GM18505 (cell line): Measurements from ENCODE around the gene STARD8.
A peak's percentile ranks its signal among the peaks of the same experiment; 100 is the strongest.
"Not testable (repeated sequence)": the region's sequence is repeated elsewhere in the genome, so short reads cannot be mapped to it uniquely, and the experiment has no call there.

ENCODE experiments used
- ATAC-seq: cut with Tn5 transposase; IDR thresholded peaks from one replicate; pipeline ENCODE4 v1.9.1; 2021; ENCODE audit not compliant: unreplicated experiment
- POLR2A ChIP-seq: IDR thresholded peaks from 4 replicates; pipeline ENCODE4 v1.6.1; 2011; ENCODE audit warnings: borderline replicate concordance; ENCODE audit not compliant: insufficient read depth, insufficient read length; ENCODE audit errors: extremely low read depth

Gene STARD8

DNA sequence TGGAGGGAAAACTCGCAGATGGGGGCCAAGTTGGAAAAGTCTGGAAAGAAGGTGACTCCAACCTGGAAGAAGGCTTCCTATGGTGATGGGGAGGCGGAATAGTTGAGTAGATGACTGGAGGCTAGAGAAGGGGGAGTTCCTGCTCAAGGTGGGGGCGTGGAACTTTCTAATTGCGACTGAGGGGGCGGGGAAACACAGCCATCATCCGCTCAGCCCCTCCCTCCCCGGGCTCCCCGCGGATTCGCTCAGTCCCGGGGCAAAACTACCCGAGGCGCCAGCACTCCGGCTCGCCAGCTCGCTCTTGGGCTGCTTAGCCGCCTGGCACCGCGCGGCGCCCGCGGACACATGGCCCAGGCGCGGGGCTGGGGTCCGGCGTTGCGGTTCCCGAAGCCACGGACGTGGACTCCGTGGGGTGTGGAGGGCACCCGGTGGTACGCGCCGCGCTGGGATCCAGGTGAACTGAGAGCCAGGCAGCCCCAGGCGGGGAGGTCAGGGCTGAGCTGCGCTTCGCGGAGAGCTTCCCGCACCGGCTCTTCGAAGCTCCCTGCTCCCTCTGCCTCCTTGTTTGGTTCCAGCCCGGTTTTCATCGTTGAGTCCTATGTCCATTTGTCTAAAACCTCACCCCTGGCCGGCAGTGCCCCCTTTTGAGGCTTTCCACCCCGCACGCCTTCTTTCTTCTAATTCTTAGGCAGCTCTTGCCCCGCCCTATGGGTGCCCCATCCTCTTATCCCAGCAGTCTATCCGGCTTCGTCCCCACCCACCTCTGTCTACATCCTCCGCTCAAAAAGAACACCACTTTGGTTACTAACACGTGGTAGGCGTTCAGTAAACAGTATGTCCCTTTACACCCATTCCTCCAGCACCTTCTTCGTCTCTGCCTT, 38.9 kb downstream of the STARD8 start:
- no peak for TF ChIP-seq POLR2A

DNA sequence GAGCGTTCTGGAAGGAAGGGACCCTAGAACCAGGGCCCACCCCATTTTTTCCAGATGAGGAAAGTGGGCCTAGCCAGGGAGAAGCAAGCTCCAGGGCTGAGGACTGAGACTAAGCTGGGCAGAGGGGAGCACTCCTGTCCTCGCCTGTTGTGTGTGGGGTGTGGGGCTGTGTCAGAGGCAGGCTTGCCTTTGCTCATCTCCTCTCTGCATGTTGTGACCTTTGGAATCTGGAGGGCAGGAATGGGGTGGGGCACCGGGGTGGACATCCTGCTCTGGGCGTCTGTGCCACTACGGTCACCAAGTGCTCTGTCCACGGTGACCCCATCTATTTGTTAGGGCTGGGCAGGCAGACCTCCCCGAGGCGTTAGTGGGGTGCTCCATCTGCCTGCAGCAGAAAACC, 41.5 kb downstream of the STARD8 start:
- ATAC-seq = not testable (repeated sequence)

More for the DNA sequence above, 38.9 kb downstream of the STARD8 start:
- ATAC-seq = no peak

DNA sequence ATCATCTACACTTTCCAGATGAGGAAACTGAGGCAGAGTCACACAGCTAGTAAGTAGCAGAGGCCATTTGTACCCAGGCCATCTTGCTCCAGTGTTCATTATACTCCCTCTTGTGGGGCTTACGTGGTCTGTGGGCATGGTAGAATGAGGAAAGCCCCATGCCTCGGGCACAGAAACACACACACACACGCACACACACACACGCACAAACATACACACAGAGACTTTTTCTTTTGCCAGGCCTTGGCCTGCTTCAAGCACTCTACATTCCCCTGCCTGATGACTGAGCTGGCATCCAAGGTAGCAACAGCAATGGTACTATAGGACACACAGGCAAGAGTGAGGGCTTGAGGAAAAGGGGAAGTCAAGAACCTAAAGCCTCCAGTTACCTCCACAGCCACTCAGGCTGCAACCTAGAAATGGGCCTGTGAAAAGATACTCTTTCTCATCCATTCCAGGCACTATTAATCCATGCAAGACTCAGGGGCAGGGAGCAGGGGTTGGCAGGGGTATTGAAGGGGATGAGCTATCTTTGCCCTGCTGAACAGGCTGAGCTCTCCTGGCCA, 43.6 kb downstream of the STARD8 start:
- ATAC-seq = no peak
- TF ChIP-seq POLR2A = no peak

DNA sequence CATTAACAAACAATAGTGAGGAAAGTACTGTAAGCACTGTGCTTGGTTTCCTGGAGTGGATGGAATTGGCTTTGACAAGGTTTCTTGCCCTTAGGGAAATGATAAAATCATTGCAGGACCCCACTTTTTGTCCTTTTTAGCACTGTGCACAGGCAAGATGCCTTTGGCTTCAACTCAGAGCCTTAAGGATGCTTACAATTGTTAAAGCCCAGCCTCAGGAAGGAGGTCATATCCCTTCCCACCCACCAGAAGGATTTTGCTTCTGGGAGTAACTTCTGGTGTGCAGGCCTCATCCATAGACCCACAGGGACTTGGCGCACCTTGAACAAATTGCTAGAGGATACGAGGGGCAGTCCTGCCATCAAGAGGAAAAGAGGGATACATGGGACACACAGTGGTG, 44.5 kb downstream of the STARD8 start:
- no peak for ATAC-seq
- no peak for TF ChIP-seq POLR2A

DNA sequence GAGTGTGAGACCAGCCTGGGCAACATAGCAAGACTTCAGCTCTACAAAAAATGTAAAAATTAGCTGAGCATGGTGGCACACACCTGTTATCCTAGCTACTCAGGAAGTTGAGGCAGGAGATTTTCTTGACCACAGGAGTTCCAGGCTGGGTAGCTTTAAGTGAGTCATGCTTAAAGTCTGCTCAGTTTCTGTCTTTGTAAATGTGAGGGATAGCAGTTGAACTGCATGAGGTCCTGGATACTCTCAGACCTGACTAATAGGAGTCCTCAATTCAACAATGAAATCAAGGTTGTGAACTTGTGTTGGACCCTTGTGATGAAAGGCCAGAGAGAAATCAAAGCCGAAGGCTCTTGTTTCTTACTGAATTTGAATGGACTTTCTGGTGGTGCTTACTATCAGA, 45.2 kb downstream of the STARD8 start:
- no peak for TF ChIP-seq POLR2A
- ATAC-seq = no peak

DNA sequence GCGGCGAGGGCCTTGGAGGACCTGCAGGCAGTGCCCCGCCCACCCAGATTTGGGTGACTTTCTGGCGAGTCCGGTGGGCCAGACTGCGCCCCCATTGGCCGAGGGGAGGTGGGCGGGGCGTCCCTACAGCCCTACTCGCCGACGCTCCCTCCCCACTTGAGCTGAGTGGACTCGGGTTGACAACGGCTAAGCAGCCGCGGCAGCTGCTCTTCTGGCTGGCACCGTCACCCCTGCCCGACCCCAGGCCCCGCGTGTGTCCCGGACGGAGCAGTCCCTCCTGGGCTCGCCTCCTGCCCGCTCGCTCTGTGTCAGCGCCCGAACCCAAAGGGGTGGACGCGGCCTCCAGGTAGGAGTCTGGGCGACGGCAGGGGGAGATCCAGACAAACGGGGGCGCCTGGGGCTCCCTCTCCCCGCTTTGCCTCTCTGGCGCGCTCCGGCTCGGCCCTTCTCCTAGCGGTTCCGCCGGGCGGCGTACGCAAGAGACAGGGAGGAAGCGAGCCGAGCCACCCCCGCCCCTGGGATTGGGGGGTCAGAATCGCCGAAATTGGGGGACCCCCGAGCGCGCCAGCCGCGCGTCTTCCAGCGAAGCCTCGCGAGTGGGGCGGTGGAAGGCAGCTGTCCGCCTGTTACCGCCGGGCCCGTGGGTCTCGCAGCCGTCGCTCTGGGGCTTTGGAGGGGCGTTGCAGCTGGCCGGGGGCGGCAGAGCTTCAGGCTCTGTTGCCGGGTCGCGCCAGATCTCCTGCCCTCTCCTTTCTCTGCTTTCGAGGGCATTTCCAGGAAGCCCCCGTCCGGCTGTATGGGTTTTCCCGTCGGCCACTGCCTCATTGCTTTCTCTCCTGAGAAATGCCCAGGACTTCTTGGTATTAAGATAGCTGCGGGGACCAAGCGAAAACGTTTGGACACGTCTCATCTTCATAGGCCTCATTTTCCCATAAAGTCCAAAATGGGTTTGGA, 46.3 kb downstream of the STARD8 start:
- TF ChIP-seq POLR2A = no peak

DNA sequence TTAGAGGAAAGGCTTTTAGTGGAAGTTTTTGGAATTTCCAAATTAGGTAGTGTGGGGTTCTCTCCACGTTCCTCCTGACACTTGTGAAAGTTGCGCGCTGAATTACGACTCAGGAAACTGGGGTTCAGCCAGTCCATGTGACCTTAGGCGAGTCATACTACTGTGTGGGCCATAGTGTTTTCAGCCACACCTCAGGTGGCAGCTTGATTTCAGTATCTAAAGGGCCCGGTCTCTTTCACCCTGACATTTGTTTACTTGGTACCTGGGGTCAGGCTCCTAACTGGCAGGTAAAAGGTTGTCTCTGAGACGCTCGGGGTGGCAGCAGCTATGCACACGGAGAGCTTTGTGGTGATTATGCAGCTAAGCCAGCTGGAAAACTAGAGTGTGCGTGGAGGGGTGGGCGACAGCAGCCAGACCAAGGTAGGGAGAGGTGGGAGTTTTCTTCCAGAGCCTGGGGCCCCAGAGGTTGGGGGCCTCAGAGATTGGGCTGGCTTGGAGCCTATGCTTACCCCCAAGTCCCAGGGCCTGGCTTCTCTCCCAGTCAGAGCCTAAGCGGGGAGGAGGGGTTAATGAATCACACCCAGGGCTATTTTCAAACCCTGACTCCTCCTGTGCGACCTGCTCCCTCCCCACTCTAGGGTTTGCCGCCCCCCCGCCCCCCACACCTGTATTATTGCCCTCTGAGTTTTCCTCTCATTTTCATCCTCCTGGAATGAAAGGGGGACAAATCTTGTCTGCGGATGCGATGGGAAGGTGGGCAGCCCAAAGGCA, 47.2 kb downstream of the STARD8 start:
- no peak for TF ChIP-seq POLR2A
- ATAC-seq = no peak

More for the DNA sequence above, 46.3 kb downstream of the STARD8 start:
- peak; percentile 45 for ATAC-seq

DNA sequence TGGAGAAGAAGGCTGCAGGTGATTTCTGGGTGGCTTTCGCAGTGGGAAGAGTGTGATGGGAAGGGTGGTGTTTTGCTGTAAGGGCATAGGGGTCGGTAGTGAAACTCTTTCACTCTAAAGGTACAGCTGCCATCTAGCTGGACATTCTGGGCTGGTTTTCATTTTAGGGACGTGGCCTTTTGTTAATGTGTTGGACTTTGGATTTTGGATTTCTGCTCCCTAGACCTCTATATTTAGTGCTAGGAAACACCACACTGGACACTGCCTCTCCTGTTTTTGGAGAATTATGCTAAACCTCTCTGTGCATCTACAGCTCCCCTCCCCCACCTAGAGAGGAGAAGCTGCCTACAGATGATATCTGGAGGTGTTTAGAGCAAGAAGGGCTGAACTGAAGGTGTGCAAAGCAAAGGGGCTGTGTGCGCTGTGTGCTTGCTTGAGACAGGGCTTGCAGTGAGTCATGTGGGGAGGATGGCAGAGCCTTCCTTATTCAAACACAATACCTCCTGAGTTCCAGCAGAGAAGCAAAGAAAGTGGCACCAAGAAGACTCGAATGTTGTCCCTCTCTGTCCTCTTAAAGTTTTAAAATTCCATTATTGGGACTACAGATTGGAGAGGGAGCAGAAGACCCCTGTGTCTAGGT, 47.9 kb downstream of the STARD8 start:
- no peak for TF ChIP-seq POLR2A
- no peak for ATAC-seq

DNA sequence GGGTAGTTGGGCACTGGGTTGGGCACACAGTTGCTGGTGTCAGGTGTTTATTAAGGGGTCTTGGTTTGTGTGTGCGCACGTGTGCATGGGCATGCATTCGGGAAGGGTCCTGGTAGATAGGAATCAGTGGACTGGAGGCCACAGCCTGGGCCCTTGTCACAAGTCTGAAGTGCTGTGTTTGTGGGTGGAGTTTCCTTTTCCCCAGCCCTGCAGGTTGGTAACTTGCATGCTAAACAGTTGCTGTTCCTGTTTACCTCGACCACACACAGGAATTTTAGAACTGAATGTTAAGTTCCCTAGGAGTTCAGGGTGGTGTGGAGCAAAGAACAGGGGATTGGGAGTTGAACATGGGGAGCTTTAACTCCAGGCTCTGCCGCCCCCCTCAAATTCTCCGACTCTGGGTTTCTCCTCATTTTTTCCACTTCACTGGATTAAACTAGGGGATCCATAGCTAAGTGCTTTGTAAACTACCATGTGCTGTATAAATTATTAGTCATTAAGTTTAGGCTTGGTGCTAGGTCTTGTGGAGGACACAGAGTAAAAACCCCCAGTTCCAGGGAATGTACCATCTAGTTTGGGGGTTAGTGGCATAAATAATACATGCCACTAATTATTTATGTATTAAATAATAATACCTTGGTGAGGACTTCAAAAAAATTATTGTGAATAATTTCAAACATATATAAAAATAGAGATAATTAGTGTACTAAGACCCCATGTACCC, 49.0 kb downstream of the STARD8 start:
- no peak for TF ChIP-seq POLR2A
- ATAC-seq = no peak

DNA sequence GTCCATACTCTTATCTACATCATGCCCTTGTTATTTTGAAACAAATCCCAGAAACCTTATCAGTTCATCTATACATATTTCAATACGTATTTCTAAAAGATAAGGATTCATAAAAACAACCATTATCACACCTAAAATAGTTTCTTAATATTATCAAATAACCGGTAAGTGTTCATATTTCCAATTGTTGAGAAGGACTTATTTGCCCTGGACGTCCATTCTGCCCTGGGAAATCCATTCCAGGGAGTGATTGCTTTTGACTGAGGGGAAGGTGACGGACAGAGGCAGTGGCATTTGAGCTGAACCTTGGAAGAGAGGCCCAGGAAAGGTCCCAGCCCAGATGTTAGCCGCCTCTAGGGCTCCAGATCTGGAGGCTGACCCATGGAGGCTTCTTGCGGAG, 49.6 kb downstream of the STARD8 start:
- no peak for TF ChIP-seq POLR2A
- no peak for ATAC-seq

DNA sequence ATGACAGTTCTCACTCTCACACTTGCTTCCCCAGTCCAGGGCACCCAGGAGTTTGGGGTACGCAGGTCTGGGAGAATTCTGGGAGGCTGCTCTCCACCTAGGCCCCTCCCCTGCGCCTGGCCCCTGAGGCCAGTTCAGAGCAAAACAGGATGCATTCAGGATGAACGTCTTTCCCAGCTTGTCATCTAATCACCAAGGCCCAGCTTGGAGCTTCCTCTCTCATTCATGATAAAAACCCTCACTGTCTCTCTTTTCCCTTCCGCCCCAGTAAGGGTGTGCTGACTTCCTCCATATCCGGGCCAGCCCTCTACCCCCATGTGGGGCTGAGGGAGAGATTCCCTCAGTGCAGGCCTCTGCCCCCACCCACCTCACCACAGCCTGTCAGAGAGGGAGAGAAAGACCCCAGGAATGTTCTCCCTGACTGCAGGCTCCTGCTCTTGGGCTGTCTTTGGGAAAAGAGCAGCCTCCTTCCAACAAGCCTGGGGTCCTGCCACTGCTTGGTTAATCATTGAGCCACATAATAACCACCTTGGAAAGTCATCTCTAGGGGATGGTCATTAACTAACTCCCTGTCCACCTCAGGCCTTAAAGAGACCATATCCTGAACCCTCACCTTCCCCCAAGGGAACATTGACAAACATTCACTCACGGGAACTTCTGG, 50.1 kb downstream of the STARD8 start:
- no peak for ATAC-seq

More for the DNA sequence above, 50.1 kb downstream of the STARD8 start:
- TF ChIP-seq POLR2A = no peak
